ENCODE measurements around the gene MOSMO. TPM values are rescaled to one million over a fixed set of nuclear protein-coding genes. Genes with fewer than 3 reads are reported as not detected.

The MOSMO gene
- 10 to 100 TPM; 10.3 to 18.6 TPM for total RNA-seq

DNA sequence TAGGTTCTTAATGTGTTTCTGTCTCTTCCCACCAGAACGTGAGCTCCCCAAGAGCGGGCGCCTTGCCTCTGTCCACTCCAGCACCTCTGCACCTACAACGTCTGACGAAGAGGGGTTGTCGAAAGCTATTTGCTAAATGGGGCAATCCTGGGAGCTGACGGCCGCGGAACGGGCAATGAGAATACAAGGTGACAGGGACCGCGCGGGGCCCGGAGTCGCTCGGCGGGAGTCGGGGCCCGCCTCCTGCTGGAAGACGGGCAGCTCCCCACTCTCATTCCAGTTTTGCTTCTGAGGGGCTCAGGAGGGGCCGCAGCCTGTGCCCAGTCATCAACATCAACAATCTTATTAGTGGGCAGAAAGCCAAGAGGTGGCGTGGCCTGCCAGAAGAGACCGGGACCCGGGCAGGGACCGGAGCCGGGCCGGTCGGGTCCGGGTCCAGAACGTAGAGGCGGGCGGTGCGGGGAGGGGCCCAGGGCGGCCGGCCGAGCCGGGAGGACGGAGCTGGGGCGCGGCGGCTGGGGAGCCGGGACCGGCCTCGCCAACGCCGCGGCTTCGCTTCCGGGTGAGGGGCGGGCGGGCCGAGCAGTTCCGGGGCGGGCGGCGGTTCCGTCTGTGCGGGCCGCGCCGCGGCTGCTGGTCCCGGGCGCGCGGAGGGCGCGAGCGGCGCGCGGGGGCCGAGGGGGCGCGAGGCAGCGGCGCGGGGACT lies at the start of gene MOSMO:
Gene MOSMO (plus strand): TSS at position 603 of the 706 bp plus-strand sequence. CDS start 191 bp downstream, outside the sequence.

DNA sequence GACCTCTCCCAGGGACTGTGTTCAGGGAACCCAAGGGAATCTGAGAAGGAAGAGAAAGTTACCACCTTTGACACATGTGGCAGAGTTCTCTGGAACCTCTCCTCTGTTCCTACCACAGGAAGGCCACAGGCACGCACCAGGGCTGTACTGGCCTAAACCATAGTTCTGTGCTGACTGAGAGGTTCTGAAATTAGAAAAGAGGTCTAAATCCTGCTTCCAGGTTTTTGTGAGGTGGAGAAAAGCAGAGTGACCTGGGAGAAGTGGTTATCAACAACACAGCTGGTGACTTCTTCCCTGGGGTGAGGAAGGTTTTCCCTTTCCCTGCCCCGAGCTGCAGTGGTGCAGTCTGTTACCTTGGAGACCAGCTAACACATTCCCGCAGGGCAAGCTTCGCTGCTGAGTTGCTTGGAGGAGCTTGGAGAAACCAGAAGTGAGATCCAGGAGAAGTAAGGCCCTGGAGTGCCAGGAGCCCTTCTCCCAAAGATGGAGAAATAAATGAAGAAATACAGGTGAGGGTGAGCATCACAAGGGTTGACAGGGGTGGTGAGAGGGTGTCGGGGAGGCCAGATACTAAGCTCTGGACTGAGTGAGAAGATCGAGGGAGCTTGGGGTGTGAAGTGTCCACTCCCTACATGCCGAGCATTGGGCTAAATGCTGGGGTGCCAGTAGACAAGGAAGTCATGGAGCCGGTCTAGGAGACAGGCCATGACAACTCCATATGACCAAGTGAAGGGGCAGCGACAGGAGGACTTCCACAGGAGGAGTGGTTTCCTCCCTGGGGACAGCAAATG lies 84.4 kb downstream of the MOSMO start, which contains the start of gene VWA3A:
Gene VWA3A (plus strand): TSS at position 399 of the 791 bp plus-strand sequence. CDS start 97 bp downstream, at position 496.

Other genes with a start within 250 kb of the MOSMO start
- 10 to 100 TPM; 36.5 to 54.6 TPM for gene NPIPB4, start 150.4 kb upstream of the MOSMO start, total RNA-seq
- 100 to 1,000 TPM; 139 to 182 TPM for gene UQCRC2, start 54.8 kb upstream of the MOSMO start, total RNA-seq
- gene PDZD9, start 7.0 kb upstream of the MOSMO start, total RNA-seq, result not detected
- under 1 TPM in 1 of 2 donors, not detected in 1; under 0.01 TPM for gene VWA3A, start 84.4 kb downstream of the MOSMO start, total RNA-seq
- under 1 TPM in 1 of 2 donors, not detected in 1; under 0.01 TPM for gene SDR42E2, start 154.4 kb downstream of the MOSMO start, total RNA-seq
- 10 to 100 TPM; 18.9 to 37.0 TPM for gene EEF2K, start 198.2 kb downstream of the MOSMO start, total RNA-seq